NCI-H1105 (cell line): ENCODE measurements around the gene WBP1.
"Not testable (repeated sequence)": the region's sequence is repeated elsewhere in the genome, so short reads cannot be mapped to it uniquely, and the experiment has no call there.

Source experiments
- DNase-seq: peaks from one replicate; lab custom pipeline; 2025; lab: John Stamatoyannopoulos, UW

The WBP1 gene

DNA sequence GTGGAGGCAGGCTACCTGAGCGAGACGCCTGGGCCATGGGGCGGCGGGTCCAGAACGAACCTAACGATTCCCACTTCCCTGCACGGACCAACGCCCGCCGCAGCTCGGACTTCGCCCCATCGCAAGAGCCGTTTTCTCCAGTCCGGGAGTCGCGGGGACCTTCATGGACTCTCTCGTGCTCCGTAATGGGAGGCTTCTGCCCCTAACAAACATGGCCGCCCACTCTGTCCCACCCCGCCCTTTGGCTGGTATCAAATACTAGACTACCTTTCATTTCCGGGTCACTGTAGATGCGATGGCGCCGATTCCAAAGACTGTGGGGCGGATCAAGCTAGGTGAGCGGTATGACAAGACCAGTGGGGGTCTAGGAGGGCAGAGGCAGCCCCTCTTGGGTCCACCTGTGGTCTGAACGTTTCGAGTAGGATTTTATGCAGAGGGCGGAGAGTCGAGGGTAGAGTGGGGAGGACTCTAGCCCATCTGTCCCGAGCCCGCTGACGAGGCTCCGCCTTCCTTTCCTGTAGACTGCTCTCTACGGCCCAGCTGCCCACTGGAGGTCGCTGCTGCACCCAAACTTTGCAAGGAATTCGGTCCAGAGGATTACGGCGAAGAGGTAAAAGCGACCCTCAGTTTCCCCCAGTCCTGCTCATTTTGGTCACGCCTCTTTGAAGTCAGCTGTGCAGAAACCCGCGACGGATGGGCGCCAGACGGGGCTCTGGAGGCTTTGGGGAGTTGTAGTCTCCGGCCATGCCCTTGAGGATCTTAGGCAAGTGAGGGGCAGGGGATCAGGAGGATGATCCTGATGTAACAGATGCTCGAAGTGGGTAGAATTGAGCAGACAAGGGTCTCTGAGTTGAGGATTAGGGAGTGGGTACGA, 24.8 kb downstream of the WBP1 start, which contains the start of the genes CCDC142 and TTC31:
Gene CCDC142, minus strand, starts transcription at position 198 of the 874 bp plus-strand sequence. Its CDS starts 161 bp downstream, at position 37.
Gene TTC31, plus strand, starts transcription at position 281 of the 874 bp plus-strand sequence. Its CDS starts 15 bp downstream, at position 296.
- peak; percentile 89 for DNase-seq

GRCh38 chr2:74483675-74484164, 25.5 kb downstream of the WBP1 start:
- DNase-seq, result not testable (repeated sequence)

DNA sequence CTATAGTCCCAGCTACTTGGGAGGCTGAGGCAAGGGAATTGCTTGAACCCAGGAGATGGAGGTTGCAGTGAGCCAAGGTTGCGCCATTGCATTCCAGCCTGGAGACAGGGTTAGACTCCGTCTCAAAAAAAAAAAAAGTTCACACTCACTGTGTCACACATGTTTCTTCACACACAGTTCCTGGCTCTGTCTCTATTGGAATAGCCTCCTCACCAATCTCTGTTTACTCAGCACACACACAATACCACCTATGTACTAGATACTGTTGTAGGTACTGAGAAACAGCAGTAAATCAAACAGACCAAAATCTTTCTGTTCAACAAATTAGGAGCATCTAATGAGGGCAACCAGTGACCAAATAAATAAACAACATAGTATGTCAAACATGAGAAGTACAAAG, 27.9 kb downstream of the WBP1 start:
- no peak for DNase-seq

- DNase-seq, result no peak
Measured at GRCh38 chr2:74488643-74489481, 30.6 kb downstream of the WBP1 start.

- no peak for DNase-seq
Measured at GRCh38 chr2:74489906-74490305, 31.7 kb downstream of the WBP1 start.

- DNase-seq, result no peak
Measured at GRCh38 chr2:74491648-74492544, 33.7 kb downstream of the WBP1 start.

DNA sequence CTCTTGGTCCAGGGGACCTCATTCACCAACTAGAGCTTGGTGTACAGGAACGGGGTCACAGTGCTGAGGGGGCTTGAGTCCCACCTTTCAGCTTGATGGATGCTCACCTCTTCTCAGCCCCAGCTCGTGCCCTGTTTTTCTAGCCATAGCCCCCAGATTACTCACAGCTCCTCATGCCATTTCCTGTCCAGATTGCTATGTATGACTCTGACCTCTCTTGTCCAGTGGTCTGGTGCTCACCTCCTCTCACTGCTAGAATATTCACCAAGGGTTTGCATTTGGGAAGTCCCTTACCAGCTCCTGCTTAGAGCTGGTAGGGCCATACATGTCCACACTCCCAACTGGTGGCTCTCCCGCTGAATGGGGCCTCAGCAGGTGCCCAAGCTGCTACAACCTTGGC, 35.3 kb downstream of the WBP1 start:
- no peak for DNase-seq

DNA sequence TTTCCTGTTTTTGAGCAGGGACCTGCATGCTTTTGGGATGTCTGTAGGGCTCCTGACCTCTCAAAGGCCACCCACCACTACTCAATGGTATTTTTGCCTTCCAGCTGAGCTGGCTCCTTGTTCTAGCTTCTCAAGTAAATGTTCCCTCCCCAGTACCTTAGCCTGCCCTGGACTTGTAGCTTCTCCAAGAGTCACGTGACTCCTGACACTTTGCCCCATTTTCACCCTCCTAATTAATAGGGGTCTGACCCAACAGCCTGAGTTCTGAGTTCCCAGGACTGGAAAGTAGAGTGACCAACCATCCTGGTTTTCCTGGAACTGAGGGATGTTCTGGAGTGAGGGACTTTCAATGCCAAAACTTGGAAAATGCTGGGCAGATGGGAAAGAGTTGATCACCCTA, 37.2 kb downstream of the WBP1 start:
- no peak for DNase-seq

DNA sequence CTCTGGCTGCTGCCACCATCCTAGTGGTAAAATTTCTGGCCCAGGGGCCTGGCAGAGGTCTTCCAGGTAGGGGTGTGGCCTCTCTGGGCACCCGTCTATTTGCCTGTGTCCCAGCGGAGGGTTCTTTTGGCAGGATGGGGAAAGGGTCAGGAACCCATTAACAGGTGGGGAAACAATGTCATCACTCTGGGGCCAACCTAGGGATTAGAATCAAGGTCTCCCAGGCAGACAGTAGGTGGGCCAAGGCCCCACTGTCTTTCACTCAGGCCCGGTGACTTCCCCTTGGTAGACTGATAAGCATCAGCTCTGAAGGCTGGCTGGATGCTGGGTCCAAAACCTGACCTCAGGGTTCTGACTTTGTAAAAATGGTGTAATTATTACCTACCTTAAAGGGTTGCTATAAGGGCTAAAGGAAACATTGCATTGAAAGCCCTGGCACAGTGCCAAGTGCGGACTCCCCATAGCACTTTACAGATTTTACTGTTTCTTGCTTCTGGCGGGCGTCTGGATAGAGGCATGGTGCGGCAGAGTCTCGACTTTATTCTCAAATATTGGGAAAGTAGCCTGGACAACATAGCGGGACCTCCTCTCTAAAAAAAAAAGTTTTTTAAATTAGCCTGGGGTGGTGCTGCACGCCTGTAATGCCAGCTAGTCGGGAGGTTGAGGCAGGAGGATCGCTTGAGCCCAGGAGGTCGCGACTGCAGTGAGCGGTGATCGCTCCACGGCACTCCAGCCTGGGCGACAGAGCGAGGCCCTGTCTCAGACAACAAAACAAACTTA, 38.9 kb downstream of the WBP1 start:
- DNase-seq, result no peak

- no peak for DNase-seq
Measured at GRCh38 chr2:74497777-74498499, 39.7 kb downstream of the WBP1 start.

DNA sequence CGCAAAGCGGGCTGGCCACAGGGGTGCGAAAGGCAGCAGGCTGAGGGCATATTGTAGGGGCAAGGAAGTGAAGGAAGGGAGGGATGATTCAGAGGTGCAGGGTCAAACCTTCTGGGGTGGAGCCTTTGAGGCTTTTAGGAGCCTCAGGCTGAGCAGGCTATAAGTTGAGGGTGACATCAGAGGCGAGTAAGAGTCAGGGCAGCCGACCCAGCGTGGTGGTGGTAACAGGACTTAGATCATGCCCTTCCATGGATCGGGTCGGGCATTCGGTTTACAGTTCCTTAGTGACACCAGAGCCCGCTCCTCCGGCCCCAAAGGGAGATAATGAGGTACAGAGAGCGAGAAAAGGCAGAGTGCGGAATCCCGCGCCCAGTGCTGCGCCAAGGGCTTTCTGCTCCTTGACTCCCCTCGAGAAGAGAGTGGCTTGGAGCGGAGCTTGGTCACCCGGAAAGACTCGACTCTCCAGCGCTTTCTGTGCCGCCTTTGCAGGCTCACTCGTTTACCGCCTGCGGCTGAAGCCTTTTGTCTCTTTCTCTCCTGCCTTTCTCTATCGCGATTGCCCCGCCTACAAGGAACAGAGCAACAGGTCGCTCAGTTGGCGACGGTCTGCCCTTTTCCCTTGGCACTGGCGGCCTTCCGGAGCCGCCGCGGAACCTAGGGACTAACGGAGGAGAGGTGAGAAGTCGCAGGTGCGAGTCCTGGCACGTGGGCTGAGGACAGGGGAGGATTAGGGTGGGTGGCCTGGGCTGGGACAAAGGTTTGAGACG, 40.4 kb downstream of the WBP1 start:
- no peak for DNase-seq

DNA sequence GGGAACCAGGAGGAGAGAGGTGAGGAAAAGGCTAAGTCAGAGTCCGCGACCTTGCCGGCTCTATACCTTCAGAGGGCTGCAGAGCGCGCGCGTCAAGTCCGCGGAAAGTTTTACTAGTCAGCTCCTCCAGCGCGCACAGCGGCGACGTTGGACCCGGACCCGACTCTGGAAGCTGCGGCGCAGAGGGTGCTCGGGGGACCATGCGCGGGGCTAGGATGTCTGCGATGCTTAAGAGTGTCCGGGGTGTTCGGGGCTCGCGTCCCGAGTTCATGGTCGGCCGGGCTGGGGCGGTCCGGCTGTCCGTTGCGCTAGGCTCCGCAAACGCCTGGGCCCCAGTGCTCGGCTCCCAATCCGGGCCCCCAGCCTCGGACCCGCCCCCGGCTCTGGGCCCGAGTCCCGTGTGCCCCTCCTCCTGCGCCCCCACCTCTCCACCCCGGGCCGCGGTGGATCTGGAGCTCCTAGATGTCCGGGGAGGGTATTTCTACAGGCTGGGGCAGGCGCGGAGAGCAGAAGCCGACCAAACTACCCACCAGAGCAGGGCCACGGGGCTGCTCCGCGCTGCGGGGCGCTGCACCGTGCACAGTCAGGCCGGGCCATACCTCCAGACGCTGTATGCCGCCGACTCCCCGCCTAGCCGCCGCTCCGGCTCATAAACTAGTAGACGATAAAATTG, 41.2 kb downstream of the WBP1 start, which contains the start of gene LBX2:
Gene LBX2, minus strand, starts transcription at position 337 of the 673 bp plus-strand sequence. Its CDS starts 66 bp downstream, at position 271.
- DNase-seq, result no peak

- no peak for DNase-seq
Measured at GRCh38 chr2:74499940-74500577, 41.8 kb downstream of the WBP1 start.

- DNase-seq, result no peak
Measured at GRCh38 chr2:74500578-74500946, 42.3 kb downstream of the WBP1 start.

DNA sequence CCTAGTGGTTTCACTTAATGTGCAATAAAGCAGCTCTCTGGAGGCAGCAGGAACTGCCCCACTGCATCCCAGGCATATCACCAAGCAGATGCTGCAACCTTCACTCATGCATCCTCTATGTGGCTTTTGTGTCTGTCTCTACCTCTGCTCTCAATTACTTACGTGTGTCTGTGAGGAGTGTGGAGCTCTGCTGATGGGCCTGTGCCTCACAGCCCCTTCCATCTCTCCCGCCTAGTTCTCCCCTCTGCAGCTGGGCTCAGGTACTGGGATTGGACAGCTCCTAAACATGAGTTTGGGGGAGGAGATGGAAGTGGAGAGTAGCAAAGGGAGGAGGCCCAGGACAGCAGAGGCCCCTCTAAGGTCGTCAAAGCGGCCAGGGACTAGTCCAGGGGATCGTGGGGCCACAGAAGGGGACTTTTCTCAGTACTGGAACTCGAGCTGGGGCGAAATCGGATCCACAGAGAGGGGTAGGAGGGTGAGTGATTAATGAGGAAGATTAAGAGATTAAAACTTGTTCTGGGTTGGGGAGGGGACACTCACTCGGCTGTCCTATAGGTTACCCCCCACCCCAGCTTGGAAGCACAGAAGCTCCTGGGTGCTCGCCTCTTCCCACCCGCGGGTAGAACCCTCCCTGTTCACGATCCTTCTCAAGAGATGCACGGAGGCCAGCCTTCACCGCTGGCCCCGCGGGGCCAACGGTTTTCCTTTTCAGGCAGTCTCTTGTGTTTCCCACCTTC, 43.3 kb downstream of the WBP1 start:
- DNase-seq, result no peak

GRCh38 chr2:74502147-74502719, 44.0 kb downstream of the WBP1 start:
- no peak for DNase-seq
